ELR (cell line): ENCODE data around the gene PRDM12.

ENCODE experiments used
- DNase-seq: peaks from one replicate; pipeline ENCODE4 v3.0.0-alpha.2; 2015; ENCODE audit warnings: low read depth

Gene PRDM12

DNA sequence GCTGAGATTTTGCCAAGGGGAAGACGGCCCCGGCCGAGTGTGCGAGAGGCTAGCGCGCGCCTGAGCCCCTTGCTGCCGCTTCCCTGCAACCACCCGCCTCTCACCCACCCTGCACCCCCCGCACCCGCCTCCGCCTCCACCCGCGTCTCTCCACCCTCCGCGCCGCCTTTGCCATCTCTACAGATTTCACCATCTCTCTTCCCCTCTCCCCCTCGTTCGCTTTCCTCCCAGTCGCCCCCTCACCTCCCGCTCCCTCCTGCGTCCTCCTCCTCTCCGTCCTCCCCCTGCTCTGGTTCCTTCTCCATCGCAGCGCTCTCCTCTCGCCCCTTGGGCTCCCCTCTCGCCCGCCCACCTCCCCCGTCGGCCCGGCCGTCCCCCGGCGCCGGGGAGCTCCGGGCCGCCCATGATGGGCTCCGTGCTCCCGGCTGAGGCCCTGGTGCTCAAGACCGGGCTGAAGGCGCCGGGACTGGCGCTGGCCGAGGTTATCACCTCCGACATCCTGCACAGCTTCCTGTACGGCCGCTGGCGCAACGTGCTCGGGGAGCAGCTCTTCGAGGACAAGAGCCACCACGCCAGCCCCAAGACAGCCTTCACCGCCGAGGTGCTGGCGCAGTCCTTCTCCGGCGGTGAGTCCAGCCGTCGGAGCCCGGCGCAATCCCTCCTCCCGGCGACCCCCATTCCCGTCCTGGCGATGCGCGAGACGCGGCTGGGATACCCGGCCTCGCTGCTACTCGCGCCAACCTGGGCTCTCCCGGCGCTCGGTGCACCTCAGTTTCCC is at the start of gene PRDM12:
PRDM12 (plus strand) TSS at position 344 of the 778 bp plus-strand sequence; CDS start at position 404, 60 bp downstream.
- DNase-seq: no peak

DNA sequence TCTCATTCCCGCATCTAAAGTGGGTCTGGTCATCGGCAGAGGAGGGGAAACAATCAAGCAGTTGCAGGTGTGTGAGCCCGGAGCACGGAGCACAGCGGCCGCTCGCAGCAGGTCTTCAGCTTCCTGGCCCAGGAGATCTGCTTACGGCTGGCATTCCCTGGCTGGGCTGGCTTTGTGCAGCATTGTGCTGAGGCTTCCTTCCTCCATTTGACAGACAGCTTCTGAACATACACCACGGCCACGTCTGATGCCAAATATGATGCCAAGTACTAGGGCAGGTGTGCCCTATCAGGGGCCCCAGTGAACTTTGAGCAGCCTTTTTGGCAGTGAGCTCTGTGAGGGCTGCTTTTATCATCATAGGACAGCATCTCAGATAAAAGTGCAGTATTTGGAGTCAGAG is 47.9 kb upstream of the PRDM12 start:
- no peak for DNase-seq

DNA sequence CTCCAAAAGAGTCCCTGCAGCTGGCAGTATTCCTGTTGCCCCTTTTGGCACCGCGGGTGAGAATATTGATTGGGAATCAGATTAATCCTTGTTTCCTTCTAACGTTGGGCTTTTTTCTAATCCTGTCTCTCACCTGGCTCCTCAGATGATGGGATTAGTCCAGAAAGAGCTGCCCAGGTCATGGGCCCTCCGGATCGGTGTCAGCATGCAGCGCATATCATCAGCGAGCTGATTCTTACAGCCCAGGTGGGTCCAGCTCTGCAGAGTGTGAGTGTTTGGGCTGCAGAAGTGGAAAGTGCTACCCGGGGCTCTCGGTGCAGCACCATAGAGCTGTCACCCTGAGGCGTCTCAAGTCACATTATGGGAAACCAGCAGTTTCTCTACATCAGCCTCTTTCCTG is 40.9 kb upstream of the PRDM12 start:
- DNase-seq: no peak

DNA sequence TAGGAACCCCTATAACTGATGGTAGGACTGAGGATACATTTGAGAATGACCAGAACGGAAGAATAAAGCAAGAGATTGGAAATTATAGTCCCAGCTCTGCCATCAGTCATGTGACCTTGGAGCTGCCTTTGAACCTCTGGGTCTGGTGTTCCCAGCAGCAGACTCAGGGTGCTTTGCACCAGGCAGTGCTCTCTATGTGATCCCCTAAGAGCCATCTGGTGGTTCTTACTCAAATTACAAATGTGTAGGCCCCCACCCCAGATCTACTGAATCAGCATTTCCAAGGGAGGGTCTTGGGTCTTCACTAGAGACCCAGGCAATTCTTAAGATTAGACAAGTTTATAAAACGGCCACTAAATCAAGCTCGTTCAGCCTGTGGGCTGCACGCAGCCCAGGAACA is 40.2 kb upstream of the PRDM12 start:
- DNase-seq: no peak

DNA sequence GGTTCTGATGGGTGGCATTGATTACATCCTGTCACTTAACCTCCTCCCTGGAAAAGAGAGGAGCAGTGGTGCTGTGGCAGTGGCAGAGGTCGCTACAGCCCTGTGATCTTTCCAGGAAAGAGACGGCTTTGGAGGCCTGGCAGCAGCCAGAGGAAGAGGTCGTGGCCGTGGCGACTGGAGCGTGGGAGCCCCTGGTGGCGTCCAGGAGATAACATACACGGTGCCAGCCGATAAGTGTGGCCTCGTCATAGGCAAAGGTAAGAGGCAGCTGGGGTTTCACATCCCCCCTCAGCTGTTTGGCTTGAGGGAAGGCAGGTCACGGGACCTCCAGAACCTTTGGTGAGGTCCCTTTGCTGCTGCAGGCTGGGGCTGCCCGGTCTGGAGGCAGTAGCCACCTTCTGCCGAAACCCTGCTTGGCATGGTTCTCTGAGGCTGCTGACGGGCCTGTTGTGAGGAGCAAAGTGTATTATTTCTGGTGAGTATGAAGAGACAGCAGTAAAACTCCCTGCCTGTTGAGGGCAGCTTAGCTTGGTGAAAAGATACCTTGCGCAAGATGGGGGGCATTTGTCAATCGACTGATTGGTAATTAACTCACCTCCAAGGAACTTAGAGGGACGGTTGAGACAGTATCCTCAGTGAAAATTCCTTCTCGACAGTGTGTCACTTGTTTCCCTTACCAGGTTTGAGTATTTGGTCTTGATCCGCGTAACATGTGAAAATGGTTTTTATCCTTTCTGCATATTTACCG is 38.0 kb upstream of the PRDM12 start:
- peak; percentile 22 for DNase-seq

DNA sequence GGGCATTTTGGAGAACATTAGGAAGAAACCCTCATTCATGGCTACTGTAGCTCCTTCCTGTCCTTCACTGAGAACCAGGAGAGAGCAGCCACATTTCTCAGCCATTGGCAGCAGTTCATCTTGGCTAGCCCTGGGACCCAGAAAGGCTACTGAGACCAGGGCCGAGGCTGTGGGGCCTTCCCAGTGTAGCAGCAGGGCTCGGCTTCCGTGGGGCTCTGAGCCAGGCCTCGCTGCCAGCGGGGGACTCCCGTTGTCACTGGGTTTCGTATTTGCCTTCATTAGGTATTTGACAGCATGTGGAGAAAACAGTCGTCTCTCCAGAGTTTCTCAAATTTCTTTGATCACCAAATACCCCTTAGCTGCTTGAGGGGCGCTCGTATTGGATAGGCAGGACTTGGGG is 37.3 kb upstream of the PRDM12 start:
- DNase-seq: no peak

DNA sequence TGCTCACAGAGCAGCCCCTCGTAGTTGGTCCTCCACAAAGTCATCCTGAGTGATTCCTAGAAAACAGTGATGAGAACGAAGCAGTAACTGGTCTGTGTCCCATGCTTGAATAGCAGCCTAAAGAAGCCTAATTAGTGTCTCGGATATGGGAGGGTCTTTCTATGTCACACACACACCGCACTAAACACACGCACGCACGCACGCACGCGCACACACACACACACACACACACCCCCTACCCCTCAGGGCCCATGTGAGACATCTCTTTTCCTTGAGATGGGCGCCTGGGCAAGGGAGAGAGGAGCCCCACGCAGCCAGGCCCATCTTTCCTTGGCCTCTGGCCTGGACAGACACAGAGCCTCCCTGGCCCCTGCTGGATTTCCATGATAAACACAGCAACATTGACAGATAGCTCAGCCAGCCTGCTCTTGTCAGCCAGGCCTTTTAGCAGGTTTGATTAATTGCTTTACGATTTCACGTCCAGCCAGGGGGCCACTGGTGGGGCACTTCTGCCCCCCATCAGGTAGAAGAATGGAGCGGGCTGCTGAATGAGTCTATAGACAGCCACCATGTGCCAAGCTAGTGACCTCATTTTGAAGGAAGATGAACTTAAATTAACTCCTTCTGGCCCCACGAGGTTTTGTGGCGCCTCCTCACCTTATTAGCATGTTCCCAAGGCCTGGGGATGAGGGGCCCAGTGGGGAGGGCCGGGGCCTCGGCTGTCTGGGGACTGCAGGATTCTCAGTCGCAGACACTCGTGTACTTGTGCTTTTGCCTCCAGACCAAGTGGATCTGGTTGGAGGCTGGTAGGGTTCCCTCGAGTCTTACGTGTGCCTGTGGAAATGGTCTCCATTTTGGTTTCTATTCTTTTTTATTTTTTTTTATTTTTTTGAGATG is 36.2 kb upstream of the PRDM12 start:
- DNase-seq: no peak

DNA sequence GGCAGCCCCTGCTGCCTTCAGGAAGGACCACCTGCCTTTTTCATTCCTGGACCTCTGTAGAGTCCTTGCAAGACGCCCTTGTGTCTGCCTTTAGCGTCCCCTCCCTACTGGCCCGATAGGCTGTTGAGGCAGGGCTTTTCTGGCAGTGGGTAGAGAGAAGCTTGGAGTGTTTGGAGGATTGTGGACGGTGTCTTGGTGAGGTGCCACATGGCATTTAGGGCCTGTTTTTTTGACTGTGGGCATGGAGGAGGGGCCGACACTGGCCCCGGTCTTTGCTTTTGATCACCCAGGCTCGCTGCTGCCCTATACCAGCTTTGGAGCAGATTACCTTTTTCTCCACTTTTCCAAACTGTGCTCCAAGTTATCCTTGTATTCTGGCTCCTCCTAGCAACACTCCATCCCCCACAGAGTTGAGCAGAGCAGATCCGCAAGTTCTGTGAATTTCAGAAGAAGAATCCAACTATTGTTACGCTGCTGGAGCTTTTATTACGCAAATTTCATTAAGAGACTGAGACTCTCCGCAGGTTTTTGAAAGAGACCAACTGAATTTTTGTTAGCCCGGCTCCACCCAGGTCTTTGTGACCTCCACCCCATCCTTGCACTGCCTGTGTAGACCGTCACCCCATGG is 34.8 kb upstream of the PRDM12 start:
- DNase-seq: no peak

DNA sequence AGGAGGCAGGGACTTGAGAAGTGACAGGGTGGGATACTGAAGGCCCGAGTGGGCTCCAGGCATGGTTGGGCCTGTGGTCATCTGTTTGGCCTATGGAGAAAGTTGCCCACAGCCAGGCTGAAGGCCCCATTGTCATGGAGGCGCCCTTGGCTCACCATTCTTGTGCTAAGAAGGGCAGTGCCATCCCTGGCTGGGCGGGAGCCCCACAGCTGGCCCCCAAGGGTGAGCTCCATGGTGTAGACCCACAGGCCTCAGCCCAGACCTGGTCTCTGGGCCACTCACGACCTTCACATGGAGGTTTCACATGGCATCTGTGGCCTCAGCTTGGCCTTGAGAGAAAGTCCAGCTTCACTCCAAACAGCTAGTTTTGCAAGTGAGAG is 34.3 kb upstream of the PRDM12 start:
- no peak for DNase-seq

DNA sequence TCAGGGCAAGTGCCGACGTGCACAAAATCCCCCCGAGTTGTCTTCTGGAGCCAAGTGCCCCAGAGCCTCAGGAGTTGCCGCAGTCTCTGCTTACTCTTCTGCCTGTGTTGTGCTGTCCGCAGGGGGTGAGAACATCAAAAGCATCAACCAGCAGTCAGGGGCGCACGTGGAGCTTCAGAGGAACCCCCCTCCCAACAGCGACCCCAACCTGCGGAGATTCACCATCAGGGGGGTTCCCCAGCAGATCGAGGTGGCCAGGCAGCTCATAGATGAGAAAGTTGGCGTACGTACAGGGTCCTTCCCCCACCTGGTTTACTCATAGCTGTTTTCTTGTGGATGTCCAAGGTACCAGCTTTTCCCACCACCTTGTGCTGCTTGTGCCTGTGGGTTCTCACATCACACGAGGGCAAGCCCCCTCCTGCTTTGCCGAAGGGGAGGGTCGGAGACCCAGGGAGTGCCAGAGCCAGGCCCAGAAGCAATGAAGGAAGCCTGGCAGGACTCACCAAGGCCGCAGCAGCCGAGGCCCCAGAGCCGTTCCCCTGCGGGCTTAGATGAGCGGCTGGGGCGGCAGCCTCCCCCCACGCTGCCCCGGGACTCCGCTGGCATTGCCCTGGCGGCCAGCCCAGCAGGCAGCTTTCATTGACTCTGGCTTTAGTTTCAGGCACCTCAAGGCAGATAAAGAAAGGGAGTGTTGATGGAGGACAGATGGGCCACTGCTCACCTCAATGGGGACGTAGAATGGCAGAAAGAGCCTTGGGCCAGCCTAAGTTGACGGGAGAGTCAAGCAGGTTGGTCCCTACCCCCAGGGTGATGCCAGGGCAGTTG is 33.7 kb upstream of the PRDM12 start:
- DNase-seq: no peak

DNA sequence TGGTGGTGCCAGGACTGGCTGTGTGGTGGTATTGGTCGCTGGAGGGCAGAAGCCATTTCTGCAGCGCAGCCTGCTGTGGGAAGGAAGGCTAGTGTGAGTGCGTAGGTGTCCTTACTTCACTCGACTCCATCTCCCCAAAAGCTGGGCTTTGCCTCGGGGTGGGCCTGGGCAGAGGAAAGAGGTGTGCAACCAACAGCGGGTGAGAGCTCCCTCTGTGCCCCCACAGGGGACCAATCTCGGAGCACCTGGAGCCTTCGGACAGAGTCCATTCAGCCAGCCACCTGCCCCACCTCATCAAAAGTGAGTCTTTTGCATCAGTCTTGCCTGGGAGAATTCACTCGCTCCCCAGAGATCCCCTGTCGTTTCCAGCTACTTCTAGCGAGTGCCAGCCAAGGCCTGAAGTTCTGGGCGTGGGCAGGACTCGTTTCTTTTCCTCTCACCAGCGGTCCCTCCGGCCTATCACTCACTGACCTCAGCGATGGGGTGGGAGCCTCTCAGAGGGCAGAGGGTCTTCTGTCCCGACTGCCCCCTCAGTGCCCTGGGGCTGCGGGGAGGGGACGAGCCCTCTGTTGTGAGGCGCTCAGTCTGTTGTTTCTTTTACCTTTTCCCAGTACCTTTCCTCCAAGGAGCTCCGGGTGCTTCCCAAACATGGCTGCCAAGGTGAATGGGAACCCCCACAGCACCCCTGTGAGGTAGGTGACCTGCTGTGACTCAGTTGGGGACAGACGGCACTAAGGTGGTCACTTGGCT is 32.9 kb upstream of the PRDM12 start:
- DNase-seq: no peak

DNA sequence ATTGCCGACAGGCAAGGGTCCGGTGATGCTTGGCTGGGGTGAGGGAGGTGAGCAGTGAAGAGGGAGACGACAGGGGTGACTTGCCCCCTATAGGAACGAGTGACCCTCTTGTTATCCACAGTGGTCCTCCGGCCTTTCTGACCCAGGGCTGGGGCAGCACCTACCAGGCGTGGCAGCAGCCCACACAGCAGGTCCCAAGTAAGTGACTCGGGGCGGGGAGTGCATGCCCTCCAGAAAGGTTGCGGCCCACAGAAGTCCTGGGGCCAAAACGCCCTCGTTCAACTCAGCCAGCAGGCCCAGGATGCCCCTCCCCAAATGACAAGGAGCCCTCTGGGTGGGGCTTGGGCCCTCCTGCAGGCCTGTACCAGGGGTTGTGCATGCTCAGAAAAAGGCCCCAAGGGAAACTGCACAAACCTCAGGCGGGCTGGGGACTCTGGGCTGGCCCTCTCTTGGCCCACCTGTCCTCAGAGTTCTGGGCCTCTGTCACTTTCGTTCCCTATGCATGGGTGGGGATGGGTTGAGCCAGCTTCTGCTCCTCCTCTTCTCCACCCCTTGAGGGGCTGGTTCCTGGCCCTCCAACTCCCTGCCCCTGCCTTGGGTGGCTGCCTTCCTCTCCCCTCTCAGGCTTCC is 32.2 kb upstream of the PRDM12 start:
- no peak for DNase-seq

DNA sequence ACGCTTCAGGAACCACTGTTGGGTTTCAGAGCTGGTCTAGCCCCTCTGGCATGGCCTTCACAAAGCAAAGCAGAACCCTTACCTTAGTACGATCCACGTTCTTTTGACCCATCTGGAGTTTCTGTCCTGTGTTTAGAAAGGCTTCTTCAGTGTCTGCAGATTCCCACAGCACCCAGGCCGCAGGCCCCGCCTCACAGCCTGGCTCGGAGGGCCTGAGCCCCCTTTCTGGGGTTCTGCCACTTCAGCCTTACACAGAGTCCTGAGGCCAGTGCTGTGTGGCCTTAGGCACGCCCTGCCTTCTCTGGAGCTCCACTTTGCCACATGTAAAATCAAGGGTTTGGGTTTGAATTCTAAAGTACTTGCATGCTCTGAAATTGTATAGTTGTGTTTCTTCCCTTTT is 31.6 kb upstream of the PRDM12 start:
- no peak for DNase-seq

DNA sequence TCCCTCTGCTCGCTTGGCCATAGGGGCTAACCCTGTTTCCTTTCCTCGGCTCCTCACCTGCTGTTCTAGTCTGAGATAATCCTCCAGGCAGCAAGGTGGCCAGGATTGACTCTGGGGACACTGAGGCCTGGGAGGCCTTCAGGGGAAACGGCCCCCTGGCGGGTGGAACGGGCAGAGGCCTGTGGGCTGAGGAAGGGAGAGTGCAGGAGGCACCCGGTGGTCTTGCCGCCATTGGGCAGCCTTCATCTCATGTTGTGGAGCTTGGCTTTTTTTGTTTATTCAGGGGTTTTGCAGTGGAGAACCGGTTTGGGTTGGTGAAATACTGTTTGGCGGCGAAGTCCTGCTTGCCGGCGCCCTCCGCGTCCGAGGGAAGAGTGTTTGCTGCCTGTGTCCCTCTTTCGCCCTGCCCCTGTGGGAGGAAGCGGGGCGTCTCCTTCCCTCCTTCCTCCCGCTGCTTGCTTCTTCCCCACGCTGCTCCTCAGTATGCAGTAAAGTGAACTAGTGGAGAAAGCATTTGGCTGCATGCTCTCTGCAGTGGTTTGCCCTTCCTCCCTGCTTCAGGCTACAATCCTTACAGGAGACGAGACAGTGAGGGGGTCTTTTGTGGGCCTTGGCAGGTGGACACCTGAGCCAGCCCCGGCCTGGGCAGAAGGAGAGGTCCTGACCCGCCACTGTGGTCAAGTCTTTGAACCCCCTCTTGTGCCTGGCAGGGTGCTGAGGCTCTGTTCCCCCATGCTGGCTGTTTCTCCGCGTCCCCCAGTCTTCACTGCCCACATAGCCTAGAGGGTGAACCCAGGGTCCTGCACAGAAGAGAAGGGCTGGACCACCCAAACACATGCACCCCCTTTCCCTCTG is 30.8 kb upstream of the PRDM12 start:
- no peak for DNase-seq

DNA sequence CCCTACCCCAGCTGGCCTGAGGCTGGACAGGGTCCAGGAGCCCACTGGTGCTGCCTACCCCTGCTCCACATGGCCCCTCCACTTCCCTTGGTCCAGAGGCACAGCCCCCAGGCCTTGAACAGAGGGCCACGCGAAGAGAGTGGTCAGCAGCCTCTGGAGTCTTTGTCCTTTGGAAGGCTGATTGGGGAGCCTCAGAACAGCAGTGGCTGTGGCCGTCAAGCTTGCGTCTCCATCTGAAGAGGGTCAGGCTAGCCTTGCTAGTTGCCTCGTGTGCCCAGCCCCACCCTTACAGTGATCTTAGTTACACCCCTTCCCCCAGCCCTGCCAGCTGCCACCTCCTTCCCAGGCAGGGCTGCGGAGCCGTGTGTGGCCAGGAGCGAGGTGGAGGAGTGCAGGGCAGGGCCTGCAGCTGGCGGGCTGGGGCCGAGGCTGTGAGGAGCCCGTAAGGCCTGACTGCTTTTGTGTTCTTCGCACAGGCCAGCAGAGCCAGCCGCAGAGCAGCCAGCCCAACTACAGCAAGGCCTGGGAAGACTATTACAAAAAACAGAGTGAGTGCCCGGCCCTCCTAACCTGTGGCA is 30.1 kb upstream of the PRDM12 start:
- no peak for DNase-seq

DNA sequence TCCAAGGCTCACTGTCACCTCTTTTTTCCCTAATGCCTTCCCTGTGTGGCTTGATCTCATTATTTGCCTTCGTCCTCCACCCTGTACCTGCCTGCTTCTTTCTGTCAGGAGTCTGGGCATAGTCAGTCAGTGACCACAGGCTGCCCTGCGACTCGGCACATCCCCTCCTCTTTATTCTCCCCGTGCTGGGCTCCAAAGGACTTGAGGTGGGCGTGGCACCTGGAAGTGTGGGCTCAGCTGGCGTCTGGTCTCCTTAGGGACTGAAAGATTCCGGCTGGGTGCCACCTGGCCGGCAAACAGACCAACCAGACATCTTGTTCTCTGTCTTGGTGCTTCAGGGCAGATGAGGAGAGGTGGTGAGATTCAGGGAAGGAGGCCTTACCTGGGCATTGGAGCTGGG is 29.6 kb upstream of the PRDM12 start:
- DNase-seq: no peak

DNA sequence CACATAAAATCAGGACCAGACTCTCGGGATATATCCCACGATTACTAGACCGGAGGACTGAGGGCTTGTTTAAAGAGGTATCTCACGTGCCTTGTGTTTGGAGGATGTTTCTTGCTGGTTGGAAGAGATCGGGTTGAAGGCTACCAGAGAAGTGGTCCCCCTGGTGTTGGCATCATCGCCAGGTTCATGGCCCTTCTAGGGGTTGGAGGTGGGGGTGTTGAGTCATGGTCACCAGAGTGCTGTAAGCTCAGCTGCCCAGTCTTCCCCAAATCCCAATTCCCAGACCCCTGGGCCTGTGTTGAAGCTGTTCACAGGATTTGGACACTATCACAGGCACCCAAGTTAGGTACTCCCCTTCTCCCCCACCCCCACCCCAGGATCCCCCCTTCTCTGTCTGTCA is 29.1 kb upstream of the PRDM12 start:
- DNase-seq: no peak

DNA sequence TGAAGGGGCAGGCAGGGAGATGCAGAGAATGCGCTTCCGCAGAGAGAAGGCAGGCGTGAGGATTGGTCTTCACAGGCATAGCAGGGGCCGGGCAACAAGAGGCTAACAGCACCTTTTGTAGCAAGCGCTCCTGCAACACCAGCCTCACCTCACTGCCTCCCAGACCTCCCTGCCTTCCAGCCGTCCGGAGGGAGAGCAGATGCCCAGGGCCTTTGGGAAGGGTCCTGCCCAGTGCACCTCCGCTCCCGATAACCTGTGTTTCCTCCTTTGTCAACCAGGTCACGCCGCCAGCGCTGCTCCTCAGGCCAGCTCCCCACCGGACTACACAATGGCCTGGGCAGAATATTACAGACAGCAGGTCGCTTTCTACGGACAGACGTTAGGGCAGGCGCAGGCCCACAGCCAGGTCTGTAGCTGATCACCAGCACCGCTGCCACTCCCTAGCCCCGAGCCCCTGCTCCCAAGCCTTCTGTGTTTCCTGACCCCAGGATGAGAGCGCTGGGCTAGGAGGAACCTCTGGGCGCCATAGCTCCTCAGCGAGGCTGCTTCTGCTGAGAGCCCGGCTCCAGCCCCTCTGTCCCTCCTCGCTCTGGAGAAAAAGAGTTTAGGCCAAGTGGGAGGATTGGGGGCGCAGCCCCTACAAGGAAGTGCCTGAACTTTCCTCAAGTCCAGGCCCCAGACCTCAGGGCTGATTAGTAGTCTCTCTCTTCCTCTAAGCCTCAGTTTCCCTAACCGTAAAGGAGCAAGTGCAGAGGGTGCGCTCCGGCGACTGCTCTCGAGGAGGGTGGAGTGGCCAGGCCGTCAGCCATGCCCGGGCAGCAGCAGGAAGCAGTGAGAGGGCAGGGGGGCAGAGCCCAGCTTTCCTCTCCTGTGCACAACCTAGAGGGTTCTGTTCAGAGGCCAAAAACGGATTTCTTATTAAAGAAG is 28.4 kb upstream of the PRDM12 start:
- no peak for DNase-seq
